Liver (tissue), 9 donors: ENCODE data around the gene HPCAL4. TPM values are rescaled to one million over a fixed set of nuclear protein-coding genes. Genes with fewer than 3 reads are reported as not detected.

Source experiments
- DNase-seq: peaks from one replicate; pipeline ENCODE4 v3.0.0-alpha.2; 2017; ENCODE audit warnings: low spot score
- H3K27ac ChIP-seq, 2 donors: one replicate each; pipeline ENCODE4 v1.7.0; 2013; ENCODE audit warnings: inconsistent platforms in 2 of 2, low read length in 2 of 2, control low read depth in 1 of 2, low read depth in 1 of 2, mild to moderate bottlenecking in 1 of 2
- H3K27me3 ChIP-seq, 4 donors: one replicate each; pipeline versions ENCODE4 v1.6.1 to v1.7.0; 2013; ENCODE audit warnings: low read length in 3 of 4, inconsistent platforms in 1 of 4, mild to moderate bottlenecking in 1 of 4, moderate library complexity in 1 of 4; ENCODE audit not compliant: control insufficient read depth in 4 of 4, insufficient read depth in 4 of 4
- H3K36me3 ChIP-seq, 4 donors: one replicate each; pipeline versions ENCODE4 v1.6.1 to v1.7.0; 2013; ENCODE audit warnings: low read length in 3 of 4, mild to moderate bottlenecking in 3 of 4, low read depth in 1 of 4, moderate library complexity in 1 of 4; ENCODE audit not compliant: control insufficient read depth in 4 of 4, insufficient read depth in 3 of 4
- H3K4me1 ChIP-seq, 4 donors: one replicate each; pipeline versions ENCODE4 v1.6.1 to v1.7.0; 2013; ENCODE audit warnings: low read length in 3 of 4, mild to moderate bottlenecking in 3 of 4, moderate library complexity in 1 of 4; ENCODE audit not compliant: control insufficient read depth in 4 of 4, insufficient read depth in 4 of 4
- H3K4me3 ChIP-seq, 3 donors: one replicate each; pipeline versions ENCODE4 v1.6.1 to v1.7.0; 2013; ENCODE audit warnings: low read length in 3 of 3, control low read depth in 1 of 3, low read depth in 1 of 3, mild to moderate bottlenecking in 1 of 3
- H3K9ac ChIP-seq, 2 donors: one replicate each; pipeline ENCODE4 v1.7.0; 2013; ENCODE audit warnings: low read length in 2 of 2, mild to moderate bottlenecking in 2 of 2, moderate library complexity in 2 of 2, control low read depth in 1 of 2, low read depth in 1 of 2
- H3K9me3 ChIP-seq, 4 donors: one replicate each; pipeline versions ENCODE4 v1.6.1 to v1.7.0; 2013; ENCODE audit warnings: low read length in 3 of 4; ENCODE audit not compliant: control insufficient read depth in 4 of 4
- ATF3 ChIP-seq: IDR thresholded peaks from 2 replicates; pipeline ENCODE4 v1.6.1; 2016; ENCODE audit warnings: antibody characterized with exemption
- CTCF ChIP-seq: fragments of 150-350 bp; IDR thresholded peaks from 2 replicates; pipeline ENCODE4 v1.5.1; 2017; ENCODE audit warnings: improper control_type of control experiment, low read depth, low read length; ENCODE audit not compliant: missing input control
- EGR1 ChIP-seq, 2 donors: IDR thresholded peaks; 2 replicates each; pipeline ENCODE4 v1.6.1; 2016 to 2018; ENCODE audit warnings: antibody characterized with exemption in 2 of 2, low read depth in 2 of 2
- FOXA1 ChIP-seq: IDR thresholded peaks from 2 replicates; pipeline ENCODE4 v1.6.1; 2016; ENCODE audit warnings: antibody characterized with exemption
- FOXA2 ChIP-seq: IDR thresholded peaks from 2 replicates; pipeline ENCODE4 v1.6.1; 2016; ENCODE audit warnings: antibody characterized with exemption
- GABPA ChIP-seq, 2 donors: IDR thresholded peaks in 1 of 2; conservative IDR thresholded peaks in 1 of 2; 2 replicates each; pipeline ENCODE4 v1.6.1; 2016; ENCODE audit warnings: antibody characterized with exemption in 2 of 2, mild to moderate bottlenecking in 1 of 2, moderate library complexity in 1 of 2
- HNF4A ChIP-seq, 2 donors: conservative IDR thresholded peaks; 2 replicates each; pipeline ENCODE4 v1.6.1; 2016; ENCODE audit warnings: antibody characterized with exemption in 2 of 2, mild to moderate bottlenecking in 2 of 2
- HNF4G ChIP-seq: IDR thresholded peaks from 2 replicates; pipeline ENCODE4 v1.6.1; 2016; ENCODE audit warnings: antibody characterized with exemption
- JUND ChIP-seq, 2 donors: IDR thresholded peaks; 2 replicates each; pipeline ENCODE4 v1.6.1; 2016; ENCODE audit warnings: antibody characterized with exemption in 2 of 2
- NR2F2 ChIP-seq: IDR thresholded peaks from 2 replicates; pipeline ENCODE4 v1.6.1; 2016; ENCODE audit warnings: antibody characterized with exemption
- RAD21 ChIP-seq, 2 donors: IDR thresholded peaks; 2 replicates each; pipeline ENCODE4 v1.6.1; 2016; ENCODE audit warnings: antibody characterized with exemption in 2 of 2, mild to moderate bottlenecking in 2 of 2
- REST ChIP-seq: IDR thresholded peaks from 2 replicates; pipeline ENCODE4 v1.6.1; 2016; ENCODE audit warnings: antibody characterized with exemption, mild to moderate bottlenecking
- RXRA ChIP-seq, 2 donors: IDR thresholded peaks; 2 replicates each; pipeline ENCODE4 v1.6.1; 2017 to 2018; ENCODE audit warnings: antibody characterized with exemption in 2 of 2, mild to moderate bottlenecking in 1 of 2
- SP1 ChIP-seq: IDR thresholded peaks from 2 replicates; pipeline ENCODE4 v1.6.1; 2018; ENCODE audit warnings: antibody characterized with exemption, mild to moderate bottlenecking
- TAF1 ChIP-seq: conservative IDR thresholded peaks from 2 replicates; pipeline ENCODE4 v1.6.1; 2016; ENCODE audit warnings: antibody characterized with exemption, mild to moderate bottlenecking
- YY1 ChIP-seq: IDR thresholded peaks from 2 replicates; pipeline ENCODE4 v1.6.1; 2016; ENCODE audit warnings: antibody characterized with exemption, mild to moderate bottlenecking
- WGBS: extraction: QIAGEN DNeasy Blood & Tissue Kit; methylation state at CpG from one replicate; pipeline ENCODE4 v1.1.7; 2013; 5-methylcytosine and 5-hydroxymethylcytosine counted together
- polyA plus RNA-seq, 2 donors: library from polyadenylated mRNA; stranded (reverse) in 1 of 2; unstranded in 1 of 2; fragments of 200-250 nt in 1 of 2; fragments of >200 nt in 1 of 2; fragmentation: Nextera tagmentation in 1 of 2; extraction: Ambion mirVana in 1 of 2; gene quantifications; one replicate each; pipeline versions ENCODE4 v1.2.1 to v1.2.3, GENCODE V29; 2013 to 2015
- total RNA-seq, 2 donors: library from RNA; depleted of rRNA; stranded (reverse); fragments of >200 nt; gene quantifications; one replicate each; pipeline ENCODE4 v1.2.3, GENCODE V29; 2014
- TF ChIP-seq, protein P1 (sequence below): IDR thresholded peaks from 2 replicates; pipeline ENCODE4 v1.6.1; 2016; ENCODE audit warnings: antibody characterized with exemption
- TF ChIP-seq, protein P2 (sequence below): IDR thresholded peaks from 2 replicates; pipeline ENCODE4 v1.6.1; 2016; ENCODE audit warnings: antibody characterized with exemption
- donor health status: healthy.
- donor health status: healthy.
- donor health status: healthy.
- donor health status: healthy.
- donor health status: healthy.

The HPCAL4 gene
- total and polyA plus RNA-seq, 4 donors: not detected

DNA sequence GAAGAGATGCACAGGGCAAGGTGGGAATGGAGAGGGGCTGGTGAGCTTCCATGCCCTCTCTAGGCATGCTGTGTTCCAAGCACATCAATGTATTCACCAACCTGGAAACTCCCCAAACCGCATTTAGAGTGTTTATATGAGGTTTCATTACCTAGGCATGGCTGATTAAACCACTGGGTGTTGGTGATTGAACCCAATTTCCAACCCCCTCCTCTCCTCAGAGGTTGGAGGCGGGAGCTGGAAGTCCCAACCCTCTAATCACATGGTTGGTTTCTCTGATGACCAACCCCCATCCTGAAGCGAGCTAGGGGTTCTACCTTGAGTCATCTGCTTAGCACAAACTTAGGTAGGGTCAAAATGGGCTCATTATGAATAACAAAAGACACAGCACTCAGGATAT, 44.5 kb upstream of the HPCAL4 start:
- Histone ChIP-seq H3K9me3 (no peaks in the 10 kb centered on the region), H3K4me3 (no peak overlapping the region), H3K4me1 (peaks cover 4 to 16% (median 12%) of the 10 kb centered on the region in 4 donors), H3K9ac (no peak overlapping the region), H3K27me3 (peaks cover 0 to 6% (median 0%) of the 10 kb centered on the region in 4 donors), H3K36me3 (peaks cover 0 to 1% (median 0%) of the 10 kb centered on the region in 4 donors), H3K27ac (no peak overlapping the region)
- TF ChIP-seq FOXA2 (no peak), GABPA (IDR thresholded peaks at IDR 0.05 in 1 of 2, conservative IDR thresholded peaks at IDR 0.05 in 1 of 2) (no peak), CTCF (no peak), JUND (IDR thresholded peaks at IDR 0.05) (no peak), ATF3 (no peak), TAF1 (no peak), RXRA (IDR thresholded peaks at IDR 0.05) (no peak), YY1 (no peak), HNF4G (no peak), EGR1 (IDR thresholded peaks at IDR 0.05; ENCODE audit: low read depth in 2 of 2) (no peak), HNF4A (conservative IDR thresholded peaks at IDR 0.05) (no peak), REST (no peak), NR2F2 (no peak), FOXA1 (no peak), RAD21 (IDR thresholded peaks at IDR 0.05) (no peak), SP1 (no peak)
- TF ChIP-seq, protein P1, sequence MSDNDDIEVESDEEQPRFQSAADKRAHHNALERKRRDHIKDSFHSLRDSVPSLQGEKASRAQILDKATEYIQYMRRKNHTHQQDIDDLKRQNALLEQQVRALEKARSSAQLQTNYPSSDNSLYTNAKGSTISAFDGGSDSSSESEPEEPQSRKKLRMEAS: no peak
- TF ChIP-seq, protein P2, sequence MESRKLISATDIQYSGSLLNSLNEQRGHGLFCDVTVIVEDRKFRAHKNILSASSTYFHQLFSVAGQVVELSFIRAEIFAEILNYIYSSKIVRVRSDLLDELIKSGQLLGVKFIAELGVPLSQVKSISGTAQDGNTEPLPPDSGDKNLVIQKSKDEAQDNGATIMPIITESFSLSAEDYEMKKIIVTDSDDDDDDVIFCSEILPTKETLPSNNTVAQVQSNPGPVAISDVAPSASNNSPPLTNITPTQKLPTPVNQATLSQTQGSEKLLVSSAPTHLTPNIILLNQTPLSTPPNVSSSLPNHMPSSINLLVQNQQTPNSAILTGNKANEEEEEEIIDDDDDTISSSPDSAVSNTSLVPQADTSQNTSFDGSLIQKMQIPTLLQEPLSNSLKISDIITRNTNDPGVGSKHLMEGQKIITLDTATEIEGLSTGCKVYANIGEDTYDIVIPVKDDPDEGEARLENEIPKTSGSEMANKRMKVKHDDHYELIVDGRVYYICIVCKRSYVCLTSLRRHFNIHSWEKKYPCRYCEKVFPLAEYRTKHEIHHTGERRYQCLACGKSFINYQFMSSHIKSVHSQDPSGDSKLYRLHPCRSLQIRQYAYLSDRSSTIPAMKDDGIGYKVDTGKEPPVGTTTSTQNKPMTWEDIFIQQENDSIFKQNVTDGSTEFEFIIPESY: no peak
- 65% methylated on average over 3 of the region's 3 CpGs for WGBS
- DNase-seq: no peak
